GM23338 (cell line): Measurements from ENCODE around the gene DOCK2. TPM values are rescaled to one million over a fixed set of nuclear protein-coding genes. Genes with fewer than 3 reads are reported as not detected.

Experiments
- ATAC-seq: fragments of 200-7000 bp; cut with Tn5 transposase; 3 replicates; pipeline ENCODE4 v1.9.1; 2020
- DNase-seq: peaks from one replicate; pipeline ENCODE4 v3.0.0-alpha.2; 2015; ENCODE audit warnings: low spot score
- H2AFZ ChIP-seq: fragments of 200-600 bp; sonication (generic); 2 replicates; pipeline ENCODE4 v1.8.0; 2016; ENCODE audit warnings: antibody characterized with exemption, mild to moderate bottlenecking, moderate library complexity
- H3F3A ChIP-seq: fragments of 200-600 bp; sonication (generic); replicated peaks from 2 replicates; pipeline ENCODE4 v1.8.0; 2017; ENCODE audit warnings: antibody characterized with exemption, mixed run types, low read depth
- H3K27ac ChIP-seq: fragments of 200-600 bp; sonication (generic); 2 replicates; pipeline ENCODE4 v1.6.1; 2016; ENCODE audit warnings: low read depth
- H3K27me3 ChIP-seq: fragments of 200-600 bp; sonication (generic); 2 replicates; pipeline ENCODE4 v1.8.0; 2016; ENCODE audit warnings: mild to moderate bottlenecking, mixed run types, moderate library complexity; ENCODE audit not compliant: insufficient read depth
- H3K36me3 ChIP-seq: fragments of 200-600 bp; sonication (generic); 2 replicates; pipeline ENCODE4 v1.8.0; 2016; ENCODE audit warnings: mild to moderate bottlenecking; ENCODE audit not compliant: insufficient read depth
- H3K4me1 ChIP-seq: fragments of 200-600 bp; sonication (generic); 2 replicates; pipeline ENCODE4 v1.8.0; 2016; ENCODE audit warnings: mild to moderate bottlenecking, moderate library complexity; ENCODE audit not compliant: insufficient read depth
- H3K4me2 ChIP-seq: fragments of 200-600 bp; sonication (generic); 2 replicates; pipeline ENCODE4 v1.7.1; 2017; ENCODE audit warnings: mixed run types
- H3K4me3 ChIP-seq: fragments of 200-600 bp; sonication (generic); 2 replicates; pipeline ENCODE4 v1.6.1; 2016; ENCODE audit warnings: mixed run types
- H3K79me2 ChIP-seq: fragments of 200-600 bp; sonication (generic); replicated peaks from 2 replicates; pipeline ENCODE4 v1.8.0; 2017; ENCODE audit warnings: mild to moderate bottlenecking; ENCODE audit not compliant: insufficient read depth
- H3K9me2 ChIP-seq: fragments of 200-600 bp; sonication (generic); 2 replicates; pipeline ENCODE4 v1.8.0; 2017; ENCODE audit not compliant: insufficient read depth
- H4K20me1 ChIP-seq: fragments of 200-600 bp; sonication (generic); replicated peaks from 2 replicates; pipeline ENCODE4 v1.8.0; 2017; ENCODE audit warnings: mild to moderate bottlenecking; ENCODE audit not compliant: insufficient read depth
- H3K27ac Mint-ChIP-seq: 2 replicates; pipeline ENCODE4 v1.8.0; 2020; ENCODE audit warnings: inconsistent platforms, mild to moderate bottlenecking, moderate library complexity, mixed read lengths
- H3K27me3 Mint-ChIP-seq: 3 replicates; pipeline ENCODE4 v1.8.0; 2022; ENCODE audit warnings: low read depth, mild to moderate bottlenecking, moderate library complexity, mixed read lengths, inconsistent platforms; ENCODE audit not compliant: insufficient read depth, poor library complexity
- H3K36me3 Mint-ChIP-seq: 3 replicates; pipeline ENCODE4 v1.8.0; 2021; ENCODE audit warnings: low read depth, mild to moderate bottlenecking, inconsistent platforms, moderate library complexity, mixed read lengths
- H3K4me1 Mint-ChIP-seq: 3 replicates; pipeline ENCODE4 v1.8.0; 2020; ENCODE audit warnings: mild to moderate bottlenecking, inconsistent platforms, mixed read lengths
- H3K4me3 Mint-ChIP-seq: 3 replicates; pipeline ENCODE4 v1.8.0; 2021; ENCODE audit warnings: moderate library complexity, mild to moderate bottlenecking, inconsistent platforms, mixed read lengths
- H3K9me3 Mint-ChIP-seq: 3 replicates; pipeline ENCODE4 v1.8.0; 2020; ENCODE audit warnings: moderate library complexity, mild to moderate bottlenecking, inconsistent platforms, mixed read lengths
- EZH2 ChIP-seq: fragments of 200-600 bp; sonication (generic); IDR thresholded peaks from one replicate; pipeline ENCODE4 v1.8.0; 2017; ENCODE audit warnings: antibody characterized with exemption, mild to moderate bottlenecking, low read depth; ENCODE audit not compliant: unreplicated experiment
- JUNB ChIP-seq: IDR thresholded peaks from one replicate; pipeline ENCODE4 v1.6.1; 2016; ENCODE audit warnings: antibody characterized with exemption; ENCODE audit not compliant: unreplicated experiment
- NANOG ChIP-seq: IDR thresholded peaks from 2 replicates; pipeline ENCODE4 v1.6.1; 2016; ENCODE audit warnings: antibody characterized with exemption, borderline replicate concordance
- STAT1 ChIP-seq: IDR thresholded peaks from one replicate; pipeline ENCODE4 v1.6.1; 2016; ENCODE audit warnings: antibody characterized with exemption; ENCODE audit not compliant: unreplicated experiment
- ZNF114 ChIP-seq: fragments of 250-450 bp; sonication (Bioruptor Pico); IDR thresholded peaks from 2 replicates; pipeline ENCODE4 v1.5.0; 2020; ENCODE audit warnings: mild to moderate bottlenecking, moderate library complexity
- ZNF331 ChIP-seq: fragments of 250-450 bp; sonication (Bioruptor Pico); IDR thresholded peaks from 2 replicates; pipeline ENCODE4 v1.5.0; 2020; ENCODE audit warnings: low read depth, mild to moderate bottlenecking, moderate library complexity
- polyA plus RNA-seq: library from polyadenylated mRNA; unstranded; fragments of >200 nt; fragmentation: Nextera tagmentation; extraction: Ambion mirVana; gene quantifications from 2 replicates; pipeline ENCODE4 v1.2.1, GENCODE V29; 2016
- total RNA-seq: library from RNA; depleted of rRNA; stranded (reverse); fragments of >200 nt; shearing (Covaris generic); gene quantifications from 2 replicates; pipeline ENCODE4 v1.2.3, GENCODE V29; 2014
- TF ChIP-seq, protein P1 (sequence below), 2 experiments: fragments of 200-600 bp in 1 of 2; sonication (generic) in 1 of 2; conservative IDR thresholded peaks; 2 replicates each; pipeline versions ENCODE4 v1.5.1 to v1.6.1; 2016 to 2017; ENCODE audit warnings: antibody characterized with exemption in 2 of 2, low read depth in 2 of 2, mild to moderate bottlenecking in 2 of 2, moderate library complexity in 1 of 2
- TF ChIP-seq, protein P2 (sequence below): IDR thresholded peaks from one replicate; pipeline ENCODE4 v1.6.1; 2018; ENCODE audit warnings: antibody characterized with exemption; ENCODE audit not compliant: unreplicated experiment
- TF ChIP-seq, protein P3 (sequence below): IDR thresholded peaks from 2 replicates; pipeline ENCODE4 v1.6.1; 2016; ENCODE audit warnings: antibody characterized with exemption

DOCK2 gene
- total and polyA plus RNA-seq, 2 experiments from 2014 or later: 3.7 to 9.4 TPM

DNA sequence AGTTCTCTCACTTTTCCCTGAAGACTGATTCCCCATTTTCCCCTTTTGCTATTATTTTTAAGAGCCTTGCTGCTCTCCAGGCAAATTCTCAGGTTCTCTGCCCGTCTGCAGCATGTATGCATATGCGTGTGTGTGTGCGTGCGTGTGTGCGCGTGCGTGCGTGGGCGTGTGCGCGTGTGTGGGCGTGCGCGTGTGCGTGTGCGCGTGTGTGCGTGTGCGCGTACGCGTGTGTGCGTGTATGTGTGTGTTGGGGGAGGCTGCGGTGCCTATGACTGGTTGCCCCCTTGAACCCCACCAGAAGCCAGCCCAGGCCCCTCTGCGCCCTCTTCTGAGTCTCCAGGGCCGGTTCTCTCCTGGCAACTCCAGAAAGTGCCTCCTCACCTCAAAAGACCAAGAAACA is 467.6 kb downstream of the DOCK2 start (continued):
- TF ChIP-seq, protein P1, sequence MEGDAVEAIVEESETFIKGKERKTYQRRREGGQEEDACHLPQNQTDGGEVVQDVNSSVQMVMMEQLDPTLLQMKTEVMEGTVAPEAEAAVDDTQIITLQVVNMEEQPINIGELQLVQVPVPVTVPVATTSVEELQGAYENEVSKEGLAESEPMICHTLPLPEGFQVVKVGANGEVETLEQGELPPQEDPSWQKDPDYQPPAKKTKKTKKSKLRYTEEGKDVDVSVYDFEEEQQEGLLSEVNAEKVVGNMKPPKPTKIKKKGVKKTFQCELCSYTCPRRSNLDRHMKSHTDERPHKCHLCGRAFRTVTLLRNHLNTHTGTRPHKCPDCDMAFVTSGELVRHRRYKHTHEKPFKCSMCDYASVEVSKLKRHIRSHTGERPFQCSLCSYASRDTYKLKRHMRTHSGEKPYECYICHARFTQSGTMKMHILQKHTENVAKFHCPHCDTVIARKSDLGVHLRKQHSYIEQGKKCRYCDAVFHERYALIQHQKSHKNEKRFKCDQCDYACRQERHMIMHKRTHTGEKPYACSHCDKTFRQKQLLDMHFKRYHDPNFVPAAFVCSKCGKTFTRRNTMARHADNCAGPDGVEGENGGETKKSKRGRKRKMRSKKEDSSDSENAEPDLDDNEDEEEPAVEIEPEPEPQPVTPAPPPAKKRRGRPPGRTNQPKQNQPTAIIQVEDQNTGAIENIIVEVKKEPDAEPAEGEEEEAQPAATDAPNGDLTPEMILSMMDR (conservative IDR thresholded peaks at IDR 0.05; ENCODE audit: low read depth in 2 of 2): no peak
- TF ChIP-seq ZNF114 (no peak), NANOG (no peak), ZNF331 (CRISPR knock-in tag) (no peak), JUNB (no peak), EZH2 (no peak)
- TF ChIP-seq, protein P2, sequence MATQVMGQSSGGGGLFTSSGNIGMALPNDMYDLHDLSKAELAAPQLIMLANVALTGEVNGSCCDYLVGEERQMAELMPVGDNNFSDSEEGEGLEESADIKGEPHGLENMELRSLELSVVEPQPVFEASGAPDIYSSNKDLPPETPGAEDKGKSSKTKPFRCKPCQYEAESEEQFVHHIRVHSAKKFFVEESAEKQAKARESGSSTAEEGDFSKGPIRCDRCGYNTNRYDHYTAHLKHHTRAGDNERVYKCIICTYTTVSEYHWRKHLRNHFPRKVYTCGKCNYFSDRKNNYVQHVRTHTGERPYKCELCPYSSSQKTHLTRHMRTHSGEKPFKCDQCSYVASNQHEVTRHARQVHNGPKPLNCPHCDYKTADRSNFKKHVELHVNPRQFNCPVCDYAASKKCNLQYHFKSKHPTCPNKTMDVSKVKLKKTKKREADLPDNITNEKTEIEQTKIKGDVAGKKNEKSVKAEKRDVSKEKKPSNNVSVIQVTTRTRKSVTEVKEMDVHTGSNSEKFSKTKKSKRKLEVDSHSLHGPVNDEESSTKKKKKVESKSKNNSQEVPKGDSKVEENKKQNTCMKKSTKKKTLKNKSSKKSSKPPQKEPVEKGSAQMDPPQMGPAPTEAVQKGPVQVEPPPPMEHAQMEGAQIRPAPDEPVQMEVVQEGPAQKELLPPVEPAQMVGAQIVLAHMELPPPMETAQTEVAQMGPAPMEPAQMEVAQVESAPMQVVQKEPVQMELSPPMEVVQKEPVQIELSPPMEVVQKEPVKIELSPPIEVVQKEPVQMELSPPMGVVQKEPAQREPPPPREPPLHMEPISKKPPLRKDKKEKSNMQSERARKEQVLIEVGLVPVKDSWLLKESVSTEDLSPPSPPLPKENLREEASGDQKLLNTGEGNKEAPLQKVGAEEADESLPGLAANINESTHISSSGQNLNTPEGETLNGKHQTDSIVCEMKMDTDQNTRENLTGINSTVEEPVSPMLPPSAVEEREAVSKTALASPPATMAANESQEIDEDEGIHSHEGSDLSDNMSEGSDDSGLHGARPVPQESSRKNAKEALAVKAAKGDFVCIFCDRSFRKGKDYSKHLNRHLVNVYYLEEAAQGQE: no peak

DNA sequence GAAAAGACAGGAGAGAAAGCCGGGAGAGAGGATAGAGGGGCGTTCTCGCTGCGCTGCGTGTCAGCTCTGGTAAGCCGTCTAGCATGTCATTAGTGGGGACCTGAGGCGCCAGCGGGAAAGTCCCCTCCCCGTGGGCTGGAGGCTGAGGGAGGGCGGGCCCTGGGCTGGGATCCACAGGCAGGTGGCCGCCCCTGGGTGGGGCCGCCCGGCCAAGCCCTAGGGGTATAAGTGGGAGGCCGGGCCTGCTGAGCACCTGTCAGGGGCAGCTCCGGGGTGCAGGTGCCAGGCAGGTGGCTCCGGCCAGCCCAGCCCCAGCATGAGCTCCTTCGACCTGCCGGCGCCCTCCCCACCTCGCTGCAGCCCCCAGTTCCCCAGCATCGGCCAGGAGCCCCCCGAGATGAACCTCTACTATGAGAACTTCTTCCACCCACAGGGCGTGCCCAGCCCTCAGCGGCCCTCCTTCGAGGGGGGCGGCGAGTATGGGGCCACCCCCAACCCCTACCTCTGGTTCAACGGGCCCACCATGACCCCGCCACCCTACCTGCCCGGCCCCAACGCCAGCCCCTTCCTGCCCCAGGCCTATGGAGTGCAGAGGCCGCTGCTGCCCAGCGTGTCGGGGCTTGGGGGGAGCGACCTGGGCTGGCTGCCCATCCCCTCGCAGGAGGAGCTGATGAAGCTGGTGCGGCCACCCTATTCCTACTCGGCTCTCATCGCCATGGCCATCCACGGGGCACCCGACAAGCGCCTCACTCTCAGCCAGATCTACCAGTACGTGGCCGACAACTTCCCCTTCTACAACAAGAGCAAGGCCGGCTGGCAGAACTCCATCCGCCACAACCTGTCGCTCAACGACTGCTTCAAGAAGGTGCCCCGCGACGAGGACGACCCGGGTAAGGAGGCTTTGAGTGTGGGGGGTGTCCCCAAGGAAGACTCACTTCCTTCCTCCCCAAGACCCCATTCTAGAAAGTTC is 468.9 kb downstream of the DOCK2 start, which contains the start of gene FOXI1:
FOXI1 (plus strand) TSS at position 256 of the 970 bp plus-strand sequence; CDS start at position 317, 61 bp downstream.
- DNase-seq (no peak), ATAC-seq (no peak; the same call in 2 of the 3 replicates)
- no peaks in the 10 kb centered on the region for H3F3A ChIP-seq
- no peak within 1 kb of the TSS for H3K4me2 ChIP-seq
- H3K4me1 ChIP-seq: no peaks in the 10 kb centered on the region
- no peaks in the 10 kb centered on the region for H3K36me3 ChIP-seq
- H3K9me3 Mint-ChIP-seq: no peaks in the 10 kb centered on the region
- no peak within 1 kb of the TSS for H3K27ac Mint-ChIP-seq
- H3K27me3 Mint-ChIP-seq: peaks cover 10% of the 10 kb centered on the region
- no peaks in the 10 kb centered on the region for H3K79me2 ChIP-seq
- H3K9me2 ChIP-seq: peaks cover 6% of the 10 kb centered on the region; the same call in 1 of the 2 replicates
- H3K4me3 ChIP-seq: no peak within 1 kb of the TSS
- H2AFZ ChIP-seq: no peak within 1 kb of the TSS
- TF ChIP-seq, protein P3, sequence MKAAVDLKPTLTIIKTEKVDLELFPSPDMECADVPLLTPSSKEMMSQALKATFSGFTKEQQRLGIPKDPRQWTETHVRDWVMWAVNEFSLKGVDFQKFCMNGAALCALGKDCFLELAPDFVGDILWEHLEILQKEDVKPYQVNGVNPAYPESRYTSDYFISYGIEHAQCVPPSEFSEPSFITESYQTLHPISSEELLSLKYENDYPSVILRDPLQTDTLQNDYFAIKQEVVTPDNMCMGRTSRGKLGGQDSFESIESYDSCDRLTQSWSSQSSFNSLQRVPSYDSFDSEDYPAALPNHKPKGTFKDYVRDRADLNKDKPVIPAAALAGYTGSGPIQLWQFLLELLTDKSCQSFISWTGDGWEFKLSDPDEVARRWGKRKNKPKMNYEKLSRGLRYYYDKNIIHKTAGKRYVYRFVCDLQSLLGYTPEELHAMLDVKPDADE: no peak
- no peak for TF ChIP-seq STAT1
- no peak within 1 kb of the TSS for H3K27ac ChIP-seq
- no peak within 1 kb of the TSS for H3K4me3 Mint-ChIP-seq
- H3K27me3 ChIP-seq: no peaks in the 10 kb centered on the region
- H3K36me3 Mint-ChIP-seq: no peaks in the 10 kb centered on the region; the same call in 2 of the 3 replicates
- H3K4me1 Mint-ChIP-seq: peaks cover 17% of the 10 kb centered on the region
- no peaks in the 10 kb centered on the region for H4K20me1 ChIP-seq
